Measurements from ENCODE around the gene SNX13. TPM values are rescaled to one million over a fixed set of nuclear protein-coding genes. Genes with fewer than 3 reads are reported as not detected.

The SNX13 gene
- total RNA-seq, 1 experiment from 2014 or later, result 29.0 TPM

DNA sequence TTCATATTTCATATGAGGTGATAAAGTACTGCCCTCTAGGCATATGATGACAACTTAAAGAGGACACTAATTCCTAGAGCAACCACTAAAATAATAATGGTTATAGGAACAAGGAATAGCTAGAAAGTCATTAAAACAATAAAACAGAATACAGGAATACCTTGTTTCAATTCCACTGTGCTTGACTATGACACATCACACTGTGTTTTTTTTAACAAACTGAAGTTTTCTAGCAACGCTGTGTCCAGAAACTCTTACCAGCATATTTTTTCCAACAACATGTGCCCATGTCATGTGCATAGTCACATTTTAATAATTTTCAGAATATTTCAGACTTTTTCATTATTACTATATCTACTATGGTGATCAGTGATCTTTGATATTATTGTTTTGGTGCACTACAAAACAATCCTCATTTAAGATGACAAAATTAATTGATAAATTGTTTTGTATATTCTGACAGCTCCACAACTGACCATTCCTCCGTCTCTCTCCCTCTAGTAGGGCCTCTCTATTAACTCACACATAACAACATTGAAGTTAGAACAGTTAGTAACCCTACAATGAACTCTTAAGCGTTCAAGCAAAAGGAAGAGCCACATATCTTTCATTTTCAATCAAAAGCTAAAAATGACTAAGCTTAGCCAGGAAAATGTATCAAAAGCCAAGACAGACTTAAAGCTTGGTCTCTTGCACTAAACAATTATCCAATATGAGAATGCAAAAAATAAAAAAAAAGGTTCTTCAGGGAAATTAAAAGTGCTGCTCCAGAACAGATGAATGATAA is 85.8 kb downstream of the SNX13 start:
- no peaks in the 10 kb centered on the region for H3K27me3 ChIP-seq (ENCODE audit: insufficient read depth, low read length)
- no peak overlapping the region for H3K18ac ChIP-seq (ENCODE audit: insufficient read length, low read depth, low read length)
- no peak overlapping the region for H4K8ac ChIP-seq (replicated peaks; ENCODE audit: insufficient read length, low read depth, low read length)
- Mint-ChIP-seq H3K36me3 (ENCODE audit: insufficient read depth in 1 of 3, low read depth in 3 of 3) (peaks cover 5 to 19% (median 19%) of the 10 kb centered on the region in 3 experiments), H3K27me3 (ENCODE audit: low read depth) (no peaks in the 10 kb centered on the region), H3K9me3 (peaks cover 8 to 15% of the 10 kb centered on the region in 2 experiments; a peak in 3 of 5 replicates), H3K27ac (peak overlapping the region in 1 of 3 experiments; percentile 44; a peak in 1 of 7 replicates), H3K4me1 (peaks cover 5 to 9% of the 10 kb centered on the region in 2 experiments; a peak in 3 of 4 replicates), H3K4me3 (no peak overlapping the region)
- H4K5ac ChIP-seq (ENCODE audit: insufficient read length, low read depth, low read length), result no peak overlapping the region
- no peak overlapping the region for H3K4ac ChIP-seq (ENCODE audit: low read depth, low read length)
- no peak overlapping the region for H2BK12ac ChIP-seq (ENCODE audit: insufficient read length, low read depth, low read length)
- no peak overlapping the region for H4K91ac ChIP-seq (ENCODE audit: insufficient read length, low read depth, low read length)
- H2BK120ac ChIP-seq (ENCODE audit: low read depth, low read length, poor library complexity, severe bottlenecking), result no peak overlapping the region
- TF ChIP-seq, protein P1, sequence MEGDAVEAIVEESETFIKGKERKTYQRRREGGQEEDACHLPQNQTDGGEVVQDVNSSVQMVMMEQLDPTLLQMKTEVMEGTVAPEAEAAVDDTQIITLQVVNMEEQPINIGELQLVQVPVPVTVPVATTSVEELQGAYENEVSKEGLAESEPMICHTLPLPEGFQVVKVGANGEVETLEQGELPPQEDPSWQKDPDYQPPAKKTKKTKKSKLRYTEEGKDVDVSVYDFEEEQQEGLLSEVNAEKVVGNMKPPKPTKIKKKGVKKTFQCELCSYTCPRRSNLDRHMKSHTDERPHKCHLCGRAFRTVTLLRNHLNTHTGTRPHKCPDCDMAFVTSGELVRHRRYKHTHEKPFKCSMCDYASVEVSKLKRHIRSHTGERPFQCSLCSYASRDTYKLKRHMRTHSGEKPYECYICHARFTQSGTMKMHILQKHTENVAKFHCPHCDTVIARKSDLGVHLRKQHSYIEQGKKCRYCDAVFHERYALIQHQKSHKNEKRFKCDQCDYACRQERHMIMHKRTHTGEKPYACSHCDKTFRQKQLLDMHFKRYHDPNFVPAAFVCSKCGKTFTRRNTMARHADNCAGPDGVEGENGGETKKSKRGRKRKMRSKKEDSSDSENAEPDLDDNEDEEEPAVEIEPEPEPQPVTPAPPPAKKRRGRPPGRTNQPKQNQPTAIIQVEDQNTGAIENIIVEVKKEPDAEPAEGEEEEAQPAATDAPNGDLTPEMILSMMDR (conservative IDR thresholded peaks at IDR 0.05), result no peak
- H2AK5ac ChIP-seq (ENCODE audit: insufficient read length, low read length), result no peak overlapping the region
- H3K27ac ChIP-seq (ENCODE audit: insufficient read length, low read depth, low read length), result no peak overlapping the region
- no CpG with 5 or more reads among the region's 3 CpGs for WGBS (ENCODE audit: extremely low coverage, insufficient read length, low lambda C conversion rate)
- no peaks in the 10 kb centered on the region for H3K79me2 ChIP-seq (ENCODE audit: insufficient read depth, low read length)
- H3K9me3 ChIP-seq (ENCODE audit: control insufficient read depth, low read depth, low read length), result no peaks in the 10 kb centered on the region
- no peak overlapping the region for H3K14ac ChIP-seq (ENCODE audit: insufficient read depth, low read length)
- no peak overlapping the region for H3K9ac ChIP-seq (ENCODE audit: extremely low read depth, insufficient read length, low read length)
- H2AFZ ChIP-seq (ENCODE audit: low read length), result no peak overlapping the region
- no peak overlapping the region for H3K4me2 ChIP-seq (ENCODE audit: insufficient read depth, insufficient read length, low read length)
- no peak overlapping the region for H3T11ph ChIP-seq (ENCODE audit: low read length)
- no peak overlapping the region for H3K56ac ChIP-seq (ENCODE audit: insufficient read length, low read depth, low read length)
- no peak overlapping the region for H2BK5ac ChIP-seq (ENCODE audit: insufficient read length, low read length)
- no peak overlapping the region for H2BK15ac ChIP-seq (ENCODE audit: low read depth, low read length)
- no peaks in the 10 kb centered on the region for H3K79me1 ChIP-seq (ENCODE audit: insufficient read depth, low read depth, low read length, poor library complexity, severe bottlenecking)
- no peaks in the 10 kb centered on the region for H3K23me2 ChIP-seq (ENCODE audit: insufficient read length, low read depth, low read length, poor library complexity, severe bottlenecking)
- no peaks in the 10 kb centered on the region for H4K20me1 ChIP-seq (ENCODE audit: control insufficient read depth, insufficient read depth, insufficient read length)
- H2BK20ac ChIP-seq (ENCODE audit: low read depth, low read length, poor library complexity, severe bottlenecking), result no peak overlapping the region
- DNase-seq, result no peak
- H3K23ac ChIP-seq (ENCODE audit: insufficient read length, low read depth, low read length), result no peak overlapping the region
- H3K4me1 ChIP-seq (ENCODE audit: insufficient read depth, low read length), result no peaks in the 10 kb centered on the region
